Measurements from ENCODE around the gene GAS6.

GAS6 gene

GRCh38 chr13:113887700-113888201 lies 23.9 kb upstream of the GAS6 start:
- no peak for DNase-seq (ENCODE audit: low read depth in 2 of 2)

GRCh38 chr13:113886561-113887112 lies 22.8 kb upstream of the GAS6 start:
- DNase-seq (ENCODE audit: low read depth in 2 of 2): no peak

- DNase-seq (ENCODE audit: low read depth in 2 of 2): no peak
These were observed 20.9 kb upstream of the GAS6 start for GRCh38 chr13:113884821-113885220.

- no peak for DNase-seq (ENCODE audit: low read depth in 2 of 2)
These were observed 20.3 kb upstream of the GAS6 start for GRCh38 chr13:113883921-113884804.

GRCh38 chr13:113883314-113883811 lies 19.5 kb upstream of the GAS6 start:
- no peak for DNase-seq (ENCODE audit: low read depth in 2 of 2)

GRCh38 chr13:113882716-113883115 lies 18.8 kb upstream of the GAS6 start:
- no peak for DNase-seq (ENCODE audit: low read depth in 2 of 2)

- no peak for DNase-seq (ENCODE audit: low read depth in 2 of 2)
These were observed 18.4 kb upstream of the GAS6 start for GRCh38 chr13:113882267-113882630.

- no peak for DNase-seq (ENCODE audit: low read depth in 2 of 2)
These were observed 17.9 kb upstream of the GAS6 start for GRCh38 chr13:113881614-113882266.

- no peak for DNase-seq (ENCODE audit: low read depth in 2 of 2)
These were observed 17.1 kb upstream of the GAS6 start for GRCh38 chr13:113880651-113881611.

- no peak for DNase-seq (ENCODE audit: low read depth in 2 of 2)
These were observed 15.9 kb upstream of the GAS6 start for GRCh38 chr13:113879494-113880360.

GRCh38 chr13:113879017-113879416 lies 15.1 kb upstream of the GAS6 start:
- no peak for DNase-seq (ENCODE audit: low read depth in 2 of 2)

GRCh38 chr13:113877149-113877990 lies 13.5 kb upstream of the GAS6 start:
- DNase-seq (ENCODE audit: low read depth in 2 of 2): no peak

- DNase-seq (ENCODE audit: low read depth in 2 of 2): no peak
These were observed 12.7 kb upstream of the GAS6 start for GRCh38 chr13:113876346-113877148.

- no peak for DNase-seq (ENCODE audit: low read depth in 2 of 2)
These were observed 12.0 kb upstream of the GAS6 start for GRCh38 chr13:113875837-113876281.

GRCh38 chr13:113875429-113875815 lies 11.5 kb upstream of the GAS6 start:
- DNase-seq (ENCODE audit: low read depth in 2 of 2): no peak

- DNase-seq (ENCODE audit: low read depth in 2 of 2): no peak
These were observed 10.9 kb upstream of the GAS6 start for GRCh38 chr13:113874579-113875428.

- no peak for DNase-seq (ENCODE audit: low read depth in 2 of 2)
These were observed 10.3 kb upstream of the GAS6 start for GRCh38 chr13:113874177-113874576.

GRCh38 chr13:113869263-113869662 lies 5.4 kb upstream of the GAS6 start:
- DNase-seq (ENCODE audit: low read depth in 2 of 2): no peak
